HG03280 (cell line): Measurements from ENCODE around the gene KIRREL2.

Experiments
- ATAC-seq: cut with Tn5 transposase; IDR thresholded peaks from one replicate; pipeline ENCODE4 v1.9.1; 2021; ENCODE audit warnings: mild to moderate bottlenecking, moderate library complexity; ENCODE audit not compliant: unreplicated experiment

KIRREL2 gene

GRCh38 chr19:35844482-35845214 lies 12.1 kb upstream of the KIRREL2 start:
- no peak for ATAC-seq

- ATAC-seq: no peak
Observed at GRCh38 chr19:35845215-35846037, 11.3 kb upstream of the KIRREL2 start.

GRCh38 chr19:35846038-35846668 lies 10.6 kb upstream of the KIRREL2 start:
- ATAC-seq: no peak

- ATAC-seq: no peak
Observed at GRCh38 chr19:35847911-35848310, 8.8 kb upstream of the KIRREL2 start.

- no peak for ATAC-seq
Observed at GRCh38 chr19:35848486-35848885, 8.2 kb upstream of the KIRREL2 start.

GRCh38 chr19:35848919-35849505 lies 7.7 kb upstream of the KIRREL2 start:
- no peak for ATAC-seq

- ATAC-seq: no peak
Observed at GRCh38 chr19:35851213-35852028, 5.3 kb upstream of the KIRREL2 start.

GRCh38 chr19:35852029-35852780 lies 4.5 kb upstream of the KIRREL2 start, which contains the start of gene NPHS1:
Gene NPHS1, minus strand, starts transcription at chr19:35852504. Its CDS starts 667 bp downstream, at chr19:35851837.
- ATAC-seq: no peak

- ATAC-seq: no peak
Observed at GRCh38 chr19:35853038-35853756, 3.5 kb upstream of the KIRREL2 start.

- no peak for ATAC-seq
Observed at GRCh38 chr19:35858311-35858710, 1.6 kb downstream of the KIRREL2 start.

GRCh38 chr19:35859414-35859813 lies 2.7 kb downstream of the KIRREL2 start:
- no peak for ATAC-seq

GRCh38 chr19:35860436-35860817 lies 3.7 kb downstream of the KIRREL2 start:
- ATAC-seq: no peak

- no peak for ATAC-seq
Observed at GRCh38 chr19:35860818-35861639, 4.3 kb downstream of the KIRREL2 start.

- ATAC-seq: no peak
Observed at GRCh38 chr19:35861640-35862160, 5.0 kb downstream of the KIRREL2 start.

GRCh38 chr19:35862528-35862927 lies 5.8 kb downstream of the KIRREL2 start:
- ATAC-seq: no peak

GRCh38 chr19:35863018-35863417 lies 6.3 kb downstream of the KIRREL2 start:
- ATAC-seq: no peak

- no peak for ATAC-seq
Observed at GRCh38 chr19:35868172-35868822, 11.6 kb downstream of the KIRREL2 start, which contains the start of gene APLP1. Gene APLP1, plus strand, starts transcription at chr19:35868574. Its CDS starts 63 bp downstream, at chr19:35868637.
